ENCODE measurements around the gene MSL1.
"Not testable (repeated sequence)": the region's sequence is repeated elsewhere in the genome, so short reads cannot be mapped to it uniquely, and the experiment has no call there.

Gene MSL1

GRCh38 chr17:40124279-40125141 lies 2.7 kb downstream of the MSL1 start:
- ATAC-seq (no peak), DNase-seq (ENCODE audit: low spot score in 2 of 2) (no peak)
- Mint-ChIP-seq H3K27ac (peak overlapping the region; percentile 94), H3K9me3 (no peaks in the 10 kb centered on the region), H3K4me1 (peaks cover 35% of the 10 kb centered on the region), H3K36me3 (peaks cover 65% of the 10 kb centered on the region), H3K4me3 (peak overlapping the region; percentile 98)

- peaks cover 11% of the 10 kb centered on the region for H3K4me1 Mint-ChIP-seq
- H3K36me3 Mint-ChIP-seq = peaks cover 97% of the 10 kb centered on the region
Measured at GRCh38 chr17:40129498-40129897, 7.7 kb downstream of the MSL1 start.

GRCh38 chr17:40130352-40131042 lies 8.7 kb downstream of the MSL1 start:
- ATAC-seq = no peak
- DNase-seq (ENCODE audit: low spot score in 2 of 2) = no peak
- H3K27ac Mint-ChIP-seq = peak overlapping the region; percentile 35
- H3K9me3 Mint-ChIP-seq = no peaks in the 10 kb centered on the region
- H3K4me1 Mint-ChIP-seq = peaks cover 11% of the 10 kb centered on the region
- H3K4me3 Mint-ChIP-seq = no peak overlapping the region
- H3K36me3 Mint-ChIP-seq = peaks cover 100% of the 10 kb centered on the region

More at GRCh38 chr17:40129498-40129897, 7.7 kb downstream of the MSL1 start:
- Mint-ChIP-seq H3K9me3 (no peaks in the 10 kb centered on the region), H3K27ac (peak overlapping the region; percentile 48), H3K4me3 (no peak overlapping the region)
- DNase-seq (ENCODE audit: low spot score in 2 of 2) (no peak), ATAC-seq (no peak)

- Mint-ChIP-seq H3K9me3 (no peaks in the 10 kb centered on the region), H3K4me1 (peaks cover 12% of the 10 kb centered on the region), H3K27ac (peak overlapping the region; percentile 84), H3K4me3 (no peak overlapping the region), H3K36me3 (peaks cover 98% of the 10 kb centered on the region)
- no peak for DNase-seq (ENCODE audit: low spot score in 2 of 2)
- no peak for ATAC-seq
Measured at GRCh38 chr17:40134184-40134583, 12.4 kb downstream of the MSL1 start.

GRCh38 chr17:40135817-40136216 lies 14.0 kb downstream of the MSL1 start:
- Mint-ChIP-seq H3K4me1 (peaks cover 14% of the 10 kb centered on the region), H3K27ac (peak overlapping the region; percentile 84), H3K36me3 (peaks cover 95% of the 10 kb centered on the region), H3K9me3 (no peaks in the 10 kb centered on the region), H3K4me3 (no peak overlapping the region)
- DNase-seq (ENCODE audit: low spot score in 2 of 2) (no peak), ATAC-seq (no peak)

- no peaks in the 10 kb centered on the region for H3K9me3 Mint-ChIP-seq
- peaks cover 29% of the 10 kb centered on the region for H3K4me1 Mint-ChIP-seq
- peaks cover 95% of the 10 kb centered on the region for H3K36me3 Mint-ChIP-seq
- DNase-seq (ENCODE audit: low spot score in 2 of 2) (no peak), ATAC-seq (no peak)
- H3K27ac Mint-ChIP-seq = peak overlapping the region; percentile 95
- peak overlapping the region; percentile 82 for H3K4me3 Mint-ChIP-seq
Measured at GRCh38 chr17:40139566-40140058, 17.8 kb downstream of the MSL1 start.

GRCh38 chr17:40143166-40143565 lies 21.4 kb downstream of the MSL1 start:
- DNase-seq (ENCODE audit: low spot score in 2 of 2); H3K9me3 Mint-ChIP-seq; ATAC-seq; H3K4me3 Mint-ChIP-seq; H3K27ac Mint-ChIP-seq: not testable (repeated sequence)
- H3K36me3 Mint-ChIP-seq = peaks cover 95% of the 10 kb centered on the region
- H3K4me1 Mint-ChIP-seq = peaks cover 42% of the 10 kb centered on the region

- ATAC-seq (no peak), DNase-seq (ENCODE audit: low spot score in 2 of 2) (no peak)
- no peaks in the 10 kb centered on the region for H3K9me3 Mint-ChIP-seq
- peaks cover 64% of the 10 kb centered on the region for H3K4me1 Mint-ChIP-seq
- H3K36me3 Mint-ChIP-seq = peaks cover 97% of the 10 kb centered on the region
- H3K4me3 Mint-ChIP-seq = no peak overlapping the region
- H3K27ac Mint-ChIP-seq = peak overlapping the region; percentile 23
Measured at GRCh38 chr17:40145476-40145875, 23.7 kb downstream of the MSL1 start.

GRCh38 chr17:40148527-40148926 lies 26.8 kb downstream of the MSL1 start:
- DNase-seq (ENCODE audit: low spot score in 2 of 2) (no peak), ATAC-seq (no peak)
- Mint-ChIP-seq H3K4me1 (peaks cover 57% of the 10 kb centered on the region), H3K9me3 (no peaks in the 10 kb centered on the region), H3K36me3 (peaks cover 100% of the 10 kb centered on the region), H3K4me3 (no peak overlapping the region), H3K27ac (peak overlapping the region; percentile 41)

GRCh38 chr17:40150276-40150675 lies 28.5 kb downstream of the MSL1 start:
- H3K36me3 Mint-ChIP-seq = peaks cover 100% of the 10 kb centered on the region
- peak overlapping the region; percentile 41 for H3K27ac Mint-ChIP-seq
- no peaks in the 10 kb centered on the region for H3K9me3 Mint-ChIP-seq
- DNase-seq (ENCODE audit: low spot score in 2 of 2) (no peak), ATAC-seq (no peak)
- H3K4me1 Mint-ChIP-seq = peaks cover 69% of the 10 kb centered on the region
- H3K4me3 Mint-ChIP-seq = no peak overlapping the region

GRCh38 chr17:40151414-40151963 lies 29.7 kb downstream of the MSL1 start:
- peak overlapping the region; percentile 49 for H3K27ac Mint-ChIP-seq
- H3K9me3 Mint-ChIP-seq = no peaks in the 10 kb centered on the region
- peaks cover 98% of the 10 kb centered on the region for H3K36me3 Mint-ChIP-seq
- DNase-seq (ENCODE audit: low spot score in 2 of 2) = no peak
- ATAC-seq = no peak
- H3K4me1 Mint-ChIP-seq = peaks cover 67% of the 10 kb centered on the region
- no peak overlapping the region for H3K4me3 Mint-ChIP-seq

- peak overlapping the region; percentile 48 for H3K4me3 Mint-ChIP-seq
- ATAC-seq = peak; percentile 68
- peaks cover 96% of the 10 kb centered on the region for H3K36me3 Mint-ChIP-seq
- DNase-seq (ENCODE audit: low spot score in 2 of 2) = peak; percentile 8 to 56
- peaks cover 60% of the 10 kb centered on the region for H3K4me1 Mint-ChIP-seq
- H3K27ac Mint-ChIP-seq = peak overlapping the region; percentile 98
- H3K9me3 Mint-ChIP-seq = no peaks in the 10 kb centered on the region
Measured at GRCh38 chr17:40153603-40154236, 31.9 kb downstream of the MSL1 start.

- peak overlapping the region; percentile 91 for H3K27ac Mint-ChIP-seq
- no peak overlapping the region for H3K4me3 Mint-ChIP-seq
- H3K4me1 Mint-ChIP-seq = peaks cover 40% of the 10 kb centered on the region
- DNase-seq (ENCODE audit: low spot score in 2 of 2) (no peak), ATAC-seq (no peak)
- peaks cover 96% of the 10 kb centered on the region for H3K36me3 Mint-ChIP-seq
- no peaks in the 10 kb centered on the region for H3K9me3 Mint-ChIP-seq
Measured at GRCh38 chr17:40157973-40158372, 36.2 kb downstream of the MSL1 start.

- ATAC-seq (no peak), DNase-seq (ENCODE audit: low spot score in 2 of 2) (no peak)
- Mint-ChIP-seq H3K36me3 (peaks cover 96% of the 10 kb centered on the region), H3K4me3 (no peak overlapping the region), H3K9me3 (no peaks in the 10 kb centered on the region), H3K27ac (peak overlapping the region; percentile 91), H3K4me1 (peaks cover 34% of the 10 kb centered on the region)
Measured at GRCh38 chr17:40158438-40159013, 36.8 kb downstream of the MSL1 start.

- no peak overlapping the region for H3K4me3 Mint-ChIP-seq
- peaks cover 27% of the 10 kb centered on the region for H3K4me1 Mint-ChIP-seq
- ATAC-seq (no peak), DNase-seq (ENCODE audit: low spot score in 2 of 2) (no peak)
- H3K36me3 Mint-ChIP-seq = peaks cover 96% of the 10 kb centered on the region
- no peak overlapping the region for H3K27ac Mint-ChIP-seq
- no peaks in the 10 kb centered on the region for H3K9me3 Mint-ChIP-seq
Measured at GRCh38 chr17:40159456-40159855, 37.7 kb downstream of the MSL1 start.
